DLD1 (cell line): ENCODE results near the gene LRRC75B.

Experiments
- in situ Hi-C: cut with HindIII; loops from 2 replicates; pipeline ENCODE4 v1.10.0; 2017; ENCODE audit warnings: low sequenced_read_pairs

Gene LRRC75B

DNA sequence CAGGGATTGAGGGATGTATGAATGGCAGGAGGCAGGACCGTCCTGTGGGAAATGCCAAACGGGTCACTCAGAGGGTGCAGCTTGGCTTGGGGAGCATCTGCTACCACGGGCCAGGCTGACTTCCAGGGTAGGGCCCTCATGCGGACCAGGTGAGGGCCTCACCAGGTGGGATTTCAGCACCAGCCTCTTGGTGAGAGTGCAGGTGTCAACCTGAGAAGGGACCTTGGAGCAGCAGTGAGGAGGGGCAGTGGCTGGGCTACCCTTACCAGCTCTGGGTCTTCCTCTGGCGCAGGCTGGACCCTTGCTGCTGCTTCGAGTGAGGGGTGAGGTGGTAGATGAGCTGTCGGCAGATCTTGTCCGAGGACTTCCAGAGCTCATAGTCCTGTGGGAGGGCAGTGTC lies 4.9 kb downstream of the LRRC75B start:
- in situ Hi-C loops: no loop called here

DNA sequence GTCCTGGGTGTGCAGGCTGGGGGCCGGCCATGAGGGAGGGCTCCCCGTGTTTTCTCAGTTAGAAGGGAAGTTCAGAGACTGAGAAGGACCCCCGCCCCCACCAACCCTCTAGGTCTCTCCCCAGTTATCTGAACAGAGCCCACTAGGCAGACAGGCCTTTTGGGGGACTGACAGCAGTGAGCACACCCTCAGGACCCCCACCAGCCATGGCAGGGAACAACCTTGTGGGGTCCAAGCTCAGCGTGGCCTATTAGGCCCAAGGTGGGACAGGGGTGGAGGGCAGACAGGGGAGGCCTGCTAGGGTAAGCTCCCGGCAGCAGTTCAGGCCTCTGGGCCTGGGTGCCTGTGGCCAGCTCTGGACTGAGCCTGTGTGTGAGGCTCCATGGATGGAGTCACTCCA lies 5.6 kb downstream of the LRRC75B start:
- in situ Hi-C loops: no loop called here

DNA sequence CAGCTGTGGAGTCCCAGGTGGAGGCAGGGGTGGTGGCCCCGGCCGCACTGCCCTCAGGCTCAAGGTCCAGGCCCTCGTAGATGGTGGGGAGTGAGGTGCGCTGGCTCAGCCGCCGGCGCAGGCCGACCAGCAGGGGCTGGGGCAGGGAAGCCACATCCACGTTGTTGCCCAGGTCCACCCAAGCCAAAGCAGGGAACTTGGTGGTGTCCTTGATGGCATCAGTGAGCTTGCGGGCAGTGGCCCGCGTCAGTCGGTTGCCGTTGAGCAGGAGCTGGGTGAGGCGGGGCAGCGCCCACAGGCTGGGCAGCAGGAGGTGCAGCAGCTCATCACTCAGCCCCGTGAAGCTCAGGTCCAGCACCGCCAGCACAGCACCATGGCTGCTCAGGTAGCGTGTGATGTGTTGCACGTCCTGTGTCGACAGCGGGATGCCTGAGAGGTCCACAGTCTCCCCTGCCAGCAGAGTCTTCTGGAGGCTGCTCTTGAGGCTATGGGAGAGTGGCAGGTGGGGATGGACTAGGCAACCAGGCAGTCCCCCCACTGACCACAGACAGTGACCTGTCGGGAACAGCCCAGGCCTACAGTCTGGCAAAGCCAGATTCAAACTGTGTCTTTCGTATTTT lies 6.8 kb downstream of the LRRC75B start:
- in situ Hi-C loops: no loop called here

DNA sequence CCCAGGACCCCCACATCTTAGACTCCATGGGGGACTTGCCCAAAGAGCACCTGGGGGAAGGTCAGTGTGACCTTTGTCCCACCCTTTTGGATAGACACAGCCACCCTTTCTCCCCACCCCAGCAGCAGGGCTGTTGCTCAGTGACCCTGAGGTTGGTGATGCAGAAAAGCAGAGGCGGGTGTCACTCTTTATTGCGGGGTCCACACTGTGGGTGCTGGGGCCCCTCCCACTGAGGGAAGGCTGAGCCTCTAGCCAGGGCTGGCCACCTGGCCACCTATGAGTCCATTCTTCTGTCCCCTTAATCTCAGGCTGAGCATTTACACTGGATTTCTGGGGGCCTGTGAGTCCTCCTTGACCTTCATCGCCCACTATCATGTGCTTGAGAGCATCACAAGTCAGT lies 7.4 kb downstream of the LRRC75B start:
- in situ Hi-C loops: no loop called here

DNA sequence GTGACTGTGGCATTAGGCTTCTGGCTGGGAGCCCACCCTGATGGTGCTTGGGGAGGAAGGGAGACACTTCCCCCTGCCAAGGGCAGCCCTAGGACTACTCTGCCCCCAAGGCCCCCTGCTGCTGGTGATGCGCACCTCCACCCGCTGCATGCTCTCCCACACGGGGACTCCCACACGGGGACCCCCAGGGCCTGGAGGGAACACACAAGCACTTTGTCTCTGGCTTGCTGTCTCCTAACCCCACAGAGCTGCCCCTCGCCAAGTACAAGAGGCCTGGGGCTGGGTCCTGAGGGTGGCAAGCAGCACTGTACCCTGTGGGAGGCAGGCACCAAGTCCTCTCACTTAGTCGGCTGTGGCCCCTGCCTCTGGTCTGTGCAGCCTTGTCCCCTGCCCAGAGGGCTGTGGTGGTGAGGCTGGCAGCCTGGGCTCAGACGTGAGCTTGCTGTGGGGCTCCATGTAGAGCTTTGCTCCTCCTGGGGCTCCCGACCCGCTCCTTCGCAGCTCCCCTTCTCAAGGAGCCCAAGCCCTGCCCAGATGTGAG lies 7.9 kb downstream of the LRRC75B start:
- in situ Hi-C loops: no loop called here

DNA sequence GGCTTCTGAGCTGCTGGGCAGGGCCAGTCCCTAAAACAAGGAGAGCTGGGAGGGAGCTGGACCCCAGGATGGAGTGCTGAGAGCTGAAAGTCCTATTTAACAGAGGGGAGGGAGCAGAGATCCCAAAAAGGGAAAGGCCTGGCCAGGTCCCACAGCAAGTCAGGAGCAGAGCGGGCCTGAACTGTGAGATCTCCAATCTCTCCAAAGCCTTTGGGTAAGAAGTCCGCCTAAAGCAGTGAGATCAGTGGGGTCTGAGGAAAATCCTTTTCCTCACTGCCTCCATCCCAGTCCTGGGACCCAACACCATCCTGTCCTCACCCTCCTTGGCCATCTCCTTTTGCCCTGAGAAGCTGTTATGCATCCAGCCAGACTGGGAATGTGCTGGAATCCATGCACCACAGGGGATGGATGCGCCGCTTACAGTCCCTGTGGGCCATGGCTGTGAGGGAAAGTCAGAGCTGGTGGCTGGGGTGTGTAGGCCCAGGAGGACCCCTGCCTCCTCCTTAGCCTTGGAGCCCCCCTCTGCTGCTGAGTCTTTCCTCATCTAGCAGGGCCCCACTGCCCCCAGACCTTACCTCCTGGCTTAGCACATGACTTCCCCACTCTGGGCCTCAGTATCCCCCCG lies 8.6 kb downstream of the LRRC75B start:
- in situ Hi-C loops: no loop called here

DNA sequence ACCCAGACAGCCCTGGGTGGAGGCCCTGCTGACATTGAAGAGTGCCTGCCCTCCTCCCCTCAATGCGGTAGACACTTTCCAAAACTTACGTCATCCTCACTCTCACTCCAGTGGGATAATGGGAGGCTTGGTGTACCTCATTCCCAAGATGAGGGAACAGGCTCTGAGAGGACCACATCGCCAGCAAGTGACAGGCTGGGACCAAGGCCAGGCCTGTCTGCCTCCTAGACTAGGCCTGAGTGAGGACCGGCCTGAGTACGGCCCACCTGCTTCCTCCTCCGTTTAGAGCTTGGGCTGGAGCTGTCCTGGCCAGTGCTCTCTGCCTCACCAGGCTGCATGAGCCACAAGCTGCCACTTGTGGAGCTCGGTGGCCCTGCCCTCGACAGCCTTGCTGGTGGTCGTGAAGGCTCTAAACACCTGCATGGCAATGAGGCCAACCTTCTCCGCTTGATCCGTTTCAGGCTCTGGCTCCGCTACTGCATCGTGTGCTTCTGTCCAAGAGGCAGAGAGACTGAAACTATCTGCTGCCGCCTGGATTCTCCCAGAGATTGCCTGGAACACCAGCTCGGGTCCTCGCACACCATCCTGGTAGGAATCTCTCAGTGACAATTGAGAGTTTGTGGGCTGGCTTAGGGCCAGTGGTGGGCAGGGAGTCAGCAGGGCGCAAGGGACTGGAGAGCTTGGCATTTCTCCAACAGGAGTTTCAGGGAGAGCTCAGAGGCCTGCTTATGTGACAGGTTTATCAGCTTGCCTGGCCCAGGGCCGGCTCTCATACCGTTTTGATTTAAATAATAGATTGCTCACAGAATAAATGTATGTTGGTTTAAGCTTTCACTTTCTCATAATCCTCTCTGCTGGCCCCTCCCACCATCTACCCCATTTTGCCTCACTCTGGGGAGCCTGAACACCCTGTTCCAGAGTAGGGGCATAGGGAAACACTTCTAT lies 9.4 kb downstream of the LRRC75B start:
- in situ Hi-C loops: no loop called here

DNA sequence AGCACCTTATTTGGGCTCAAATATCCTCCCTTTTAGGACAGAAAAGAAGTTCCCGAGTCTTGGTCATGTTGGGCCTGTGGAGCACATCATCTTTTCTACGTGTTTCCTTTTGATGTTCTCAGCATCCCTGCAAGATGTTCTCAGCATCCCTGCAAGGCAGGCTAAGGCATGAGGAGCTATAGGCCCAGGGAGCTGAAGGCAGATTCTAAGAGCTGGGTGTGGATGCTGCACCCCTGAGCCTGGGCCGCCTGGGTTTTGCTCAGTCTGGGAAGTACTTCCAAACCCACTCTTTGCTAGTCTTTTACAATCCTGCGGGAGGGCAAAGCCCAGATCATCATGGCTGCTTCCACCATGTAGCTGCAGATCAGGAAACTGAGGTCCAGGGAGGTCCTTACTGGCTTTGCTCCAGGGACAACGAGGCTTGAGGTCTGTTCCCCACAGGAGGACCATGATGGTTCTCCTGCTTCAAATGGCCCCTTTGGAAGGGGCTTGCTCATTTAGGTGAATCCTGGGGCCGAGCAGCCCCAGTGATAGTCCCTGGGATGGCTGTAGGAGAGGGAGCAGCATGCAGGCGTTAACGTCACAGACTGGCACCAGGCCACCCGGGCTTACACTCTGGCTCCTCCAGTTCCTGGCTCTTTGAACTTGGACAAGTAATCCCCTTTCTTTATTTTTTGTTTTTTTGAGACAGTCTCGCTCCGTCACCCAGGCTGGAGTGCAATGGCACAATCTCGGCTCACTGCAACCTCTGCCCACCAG lies 10.6 kb downstream of the LRRC75B start:
- in situ Hi-C loops: no loop called here

DNA sequence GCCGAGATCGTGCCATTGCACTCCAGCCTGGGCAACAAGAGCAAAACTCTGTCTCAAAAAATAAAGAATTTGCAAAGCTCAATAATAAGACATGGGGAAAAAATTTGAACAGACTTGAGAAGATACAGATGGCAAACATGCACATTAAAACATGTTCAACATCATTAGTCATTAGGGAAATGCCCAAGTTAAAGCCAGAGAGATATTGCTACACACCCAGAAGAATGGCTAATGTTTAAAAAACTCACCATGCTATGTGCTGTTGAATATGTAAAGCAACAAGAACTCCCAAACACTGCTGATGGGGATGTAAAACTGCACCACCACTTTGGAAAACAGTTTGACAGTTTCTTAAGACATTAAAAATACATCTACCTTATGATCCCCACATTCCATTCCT lies 12.6 kb downstream of the LRRC75B start:
- in situ Hi-C loops: no loop called here

DNA sequence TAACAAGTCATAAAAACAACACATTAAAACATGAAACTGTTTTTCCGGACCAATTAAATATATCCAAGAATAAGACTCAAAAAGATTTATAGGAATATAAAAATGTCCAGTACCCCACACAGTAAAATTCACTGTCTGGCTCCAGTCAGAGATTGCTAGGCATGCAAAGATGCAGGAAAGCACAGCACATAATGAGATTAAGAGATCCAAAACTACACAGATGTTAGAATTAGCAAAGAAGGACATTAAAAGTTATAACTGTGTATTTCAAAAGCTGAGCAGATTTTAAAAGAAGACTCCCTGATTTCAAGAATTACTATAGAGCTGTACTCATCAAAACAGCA lies 13.6 kb downstream of the LRRC75B start:
- in situ Hi-C loops: no loop called here

DNA sequence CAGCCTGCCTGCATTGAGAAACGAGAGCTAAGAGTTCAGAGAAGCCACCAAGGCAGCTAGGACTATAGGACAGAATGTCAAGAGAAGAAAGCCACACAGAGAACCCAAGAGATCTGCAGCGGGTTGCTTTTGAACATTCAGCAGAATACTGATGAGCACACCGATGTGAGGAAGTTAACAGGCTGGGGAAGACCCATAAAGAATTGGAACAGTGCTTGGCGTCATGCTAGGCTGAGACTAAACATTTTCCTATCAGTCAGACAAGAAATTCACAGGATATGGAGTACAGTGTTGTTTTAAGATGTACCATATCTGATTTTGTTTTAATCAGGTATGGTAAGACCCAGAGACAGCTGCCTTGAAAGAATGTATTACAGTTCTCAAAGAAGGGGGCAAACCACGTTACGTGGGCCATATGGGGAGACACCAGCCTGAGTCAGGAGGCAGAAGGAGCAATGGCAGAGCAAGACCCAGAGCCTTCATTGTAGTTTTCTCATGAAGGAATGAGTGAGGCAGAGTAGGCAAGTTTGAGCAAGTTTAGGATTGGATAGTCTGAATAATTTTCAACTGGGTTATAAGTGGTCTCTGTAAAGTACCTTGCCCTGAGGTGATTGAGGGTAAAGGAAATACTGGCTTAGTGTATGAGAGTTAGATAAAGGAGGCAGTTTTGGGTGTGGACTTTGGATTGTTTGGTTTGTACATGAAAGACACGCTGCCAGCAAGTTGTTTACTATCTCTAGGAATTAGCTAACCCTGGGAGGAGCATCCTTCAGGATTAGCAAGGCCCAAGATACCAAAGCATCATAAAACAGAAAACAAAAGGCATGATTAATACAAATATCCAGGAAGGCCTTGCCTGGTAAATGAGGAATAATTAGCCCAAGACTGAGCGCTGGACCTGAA lies 14.3 kb downstream of the LRRC75B start:
- in situ Hi-C loops: no loop called here

DNA sequence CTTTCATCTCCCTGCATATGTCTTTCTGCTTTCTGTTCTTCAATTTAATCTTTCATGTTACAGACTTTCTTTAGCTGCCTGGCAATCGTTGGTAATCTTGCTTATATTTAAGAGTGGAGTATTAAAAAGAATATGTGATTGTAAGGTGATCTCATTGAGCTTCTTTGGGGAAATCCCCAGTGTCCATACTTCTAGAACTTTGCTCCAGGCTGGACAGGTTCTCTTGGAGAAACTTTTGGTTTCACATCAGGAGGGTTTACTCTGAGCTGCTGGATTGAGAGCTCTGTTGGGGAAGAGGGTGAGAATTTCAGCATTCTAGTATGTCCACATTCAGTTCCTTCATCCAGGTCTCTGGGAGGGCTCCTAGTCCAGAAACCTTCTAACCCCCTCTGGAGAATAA lies 16.1 kb downstream of the LRRC75B start:
- in situ Hi-C loops: no loop called here

DNA sequence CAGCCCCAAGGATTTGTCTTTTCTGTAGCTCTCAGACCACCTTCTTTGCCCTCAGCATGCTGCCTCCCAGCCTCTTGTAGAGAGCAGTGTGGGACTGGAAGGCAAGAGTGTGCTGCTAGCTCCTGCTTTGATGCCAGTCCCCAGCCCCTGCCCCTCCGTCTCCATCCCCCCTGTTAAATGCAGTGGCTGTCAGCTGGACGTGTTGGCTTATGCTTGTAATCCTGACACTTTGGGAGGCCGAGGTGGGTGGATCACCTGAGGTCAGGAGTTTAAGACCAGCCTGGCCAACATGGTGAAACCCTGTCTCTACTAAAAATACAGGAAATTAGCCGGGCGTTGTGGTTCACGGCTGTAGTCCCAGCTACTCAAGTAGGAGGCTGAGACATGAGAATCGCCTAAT lies 21.6 kb downstream of the LRRC75B start:
- in situ Hi-C loops: no loop called here

DNA sequence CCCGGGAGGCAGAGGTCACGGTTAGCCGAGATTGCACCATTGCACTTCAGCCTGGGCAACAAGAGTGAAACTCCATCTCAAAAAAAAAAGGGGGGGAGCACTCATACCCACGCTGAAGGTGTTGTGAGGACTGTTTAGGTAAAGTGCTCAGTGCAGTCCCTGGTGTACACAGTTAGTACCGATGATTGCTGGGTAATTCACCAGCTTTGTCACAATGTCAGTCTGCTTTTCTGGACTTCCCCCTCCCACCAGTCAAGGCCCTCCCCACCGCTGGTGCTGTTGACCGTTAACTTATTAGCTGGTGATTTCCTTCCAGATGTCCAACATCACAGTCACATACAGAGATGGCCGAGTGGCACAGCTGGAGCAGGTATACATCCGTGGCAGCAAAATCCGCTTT lies 25.2 kb downstream of the LRRC75B start:
- in situ Hi-C loops: no loop called here

DNA sequence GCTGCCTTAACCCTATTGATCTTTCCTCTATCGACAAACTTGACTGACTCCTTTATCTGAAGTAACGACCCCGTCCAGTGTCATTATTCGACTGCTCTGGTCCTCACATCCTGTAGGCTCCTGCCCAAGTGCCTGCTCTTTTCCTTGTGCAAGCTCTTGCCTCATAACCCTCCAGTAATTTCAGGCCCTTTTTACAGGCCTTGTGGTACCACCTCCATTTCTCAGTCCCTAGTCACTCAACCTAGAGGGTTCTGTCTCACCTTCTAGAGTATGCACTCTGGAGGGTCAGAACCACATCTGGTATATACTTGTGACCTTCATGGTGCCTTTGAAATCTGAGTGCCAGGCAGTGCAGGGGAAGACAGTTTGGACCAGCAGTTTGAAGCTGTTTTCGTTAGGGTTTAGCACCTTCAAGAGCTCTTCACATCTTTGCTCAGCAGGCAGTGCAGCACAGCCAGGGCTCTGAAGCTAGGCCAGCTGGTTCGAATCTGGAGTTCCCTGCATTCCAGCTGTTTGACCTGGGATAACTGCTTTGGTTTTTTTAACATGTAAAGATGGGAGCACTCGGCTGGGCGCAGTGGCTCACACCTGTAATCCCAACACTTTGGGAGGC lies 25.9 kb downstream of the LRRC75B start:
- in situ Hi-C loops: no loop called here

DNA sequence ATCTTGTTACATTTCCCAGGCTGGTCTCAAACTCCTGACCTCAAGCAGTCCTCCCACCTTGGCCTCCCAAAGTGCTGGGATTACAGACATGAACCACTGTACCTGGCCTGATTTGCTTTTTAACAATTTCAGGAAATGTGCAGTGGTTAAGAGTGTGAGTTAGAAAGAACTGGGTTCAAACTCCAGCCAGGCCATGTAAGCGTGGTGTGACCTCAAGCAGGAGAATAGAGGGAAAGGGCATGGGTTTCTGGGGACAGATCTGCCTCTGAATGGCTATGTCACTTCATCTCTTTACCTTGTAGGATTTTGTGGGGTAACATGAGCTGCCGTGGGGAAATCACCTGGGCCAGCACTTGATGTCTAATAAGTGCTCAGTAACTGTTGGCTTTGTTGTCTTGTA lies 27.8 kb downstream of the LRRC75B start:
- in situ Hi-C loops: no loop called here

DNA sequence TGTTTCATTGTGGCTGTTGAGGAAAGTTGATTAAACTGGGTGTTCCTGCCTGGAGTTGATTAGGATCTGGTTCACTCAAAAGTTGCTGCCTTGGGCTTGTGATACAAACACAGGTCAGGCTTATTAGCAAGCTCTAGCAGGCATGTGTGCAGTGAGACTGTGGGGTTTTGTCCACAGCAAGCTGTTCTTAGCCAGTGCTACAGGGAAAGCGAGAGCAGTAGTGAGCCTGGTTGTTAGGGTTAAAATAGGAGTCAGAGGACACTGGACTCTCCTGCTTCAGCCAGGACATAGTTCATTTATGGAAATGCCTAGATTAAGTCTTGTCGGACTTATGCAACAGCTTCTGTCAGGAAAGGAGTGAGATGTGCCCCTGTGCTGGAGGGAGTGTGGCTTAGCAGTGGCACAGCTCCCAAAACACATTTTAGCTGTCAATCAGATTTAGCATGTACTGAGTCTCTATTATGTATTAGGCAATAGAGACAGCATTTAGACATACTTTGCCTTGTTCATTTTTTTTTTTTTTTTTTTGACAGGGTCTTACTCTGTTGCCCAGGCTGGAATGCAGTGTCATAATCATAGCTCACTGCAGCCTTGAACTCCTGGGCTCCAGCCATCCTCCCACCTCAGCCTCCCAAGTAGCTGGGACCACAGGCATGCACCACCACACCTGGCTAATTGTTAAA lies 28.4 kb downstream of the LRRC75B start:
- in situ Hi-C loops: no loop called here

DNA sequence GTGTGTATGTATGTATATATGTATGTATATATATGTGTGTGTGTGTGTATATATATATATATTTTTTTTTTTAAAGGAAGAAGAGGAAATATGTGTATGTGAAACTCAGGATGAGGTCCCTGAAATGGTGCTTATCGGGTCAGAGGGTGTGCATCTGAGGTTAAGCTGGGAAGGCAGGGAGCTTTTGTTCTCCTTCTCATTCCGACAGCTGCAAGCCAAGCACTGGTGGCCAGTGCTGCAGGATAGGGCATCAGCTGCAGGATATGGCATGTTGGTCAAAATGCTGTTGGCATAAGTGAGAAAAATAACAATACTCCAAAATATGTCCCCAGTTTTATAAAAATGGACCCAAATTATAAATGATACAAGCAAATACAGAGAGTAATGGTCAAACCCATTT lies 29.6 kb downstream of the LRRC75B start:
- in situ Hi-C loops: no loop called here

DNA sequence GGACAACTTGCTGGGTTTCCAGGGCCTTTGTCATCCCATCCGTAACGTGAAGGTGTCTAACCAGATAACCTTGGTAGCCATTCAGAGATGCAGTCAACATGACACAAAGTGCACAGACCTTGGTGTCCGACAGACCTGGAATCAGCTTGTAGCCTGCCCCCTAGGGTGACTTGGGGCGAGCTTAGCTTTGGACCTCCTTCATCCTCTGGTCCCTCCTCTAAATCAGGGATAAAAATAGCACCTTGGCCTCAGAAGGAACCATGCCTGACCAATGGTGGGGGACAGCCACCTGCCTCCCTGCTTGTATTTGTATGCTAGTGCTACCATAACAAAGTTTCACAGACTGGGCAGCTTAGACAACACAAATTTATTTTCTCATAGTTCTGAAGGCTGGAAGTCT lies 33.4 kb downstream of the LRRC75B start:
- in situ Hi-C loops: no loop called here
